Muscle layer of colon (tissue), 2 donors: ENCODE measurements around the gene FBXO3.

Source experiments
- H3K27ac ChIP-seq: one replicate; pipeline ENCODE4 v1.7.0; 2013; ENCODE audit warnings: low read depth, mild to moderate bottlenecking, low read length, moderate library complexity
- H3K27me3 ChIP-seq, 2 donors: one replicate each; pipeline ENCODE4 v1.7.0; 2013; ENCODE audit warnings: low read length in 2 of 2, mild to moderate bottlenecking in 2 of 2; ENCODE audit not compliant: insufficient read depth in 2 of 2, control insufficient read depth in 1 of 2
- H3K36me3 ChIP-seq: one replicate; pipeline ENCODE4 v1.7.0; 2013; ENCODE audit warnings: mild to moderate bottlenecking, low read length; ENCODE audit not compliant: insufficient read depth
- H3K4me1 ChIP-seq: one replicate; pipeline ENCODE4 v1.7.0; 2013; ENCODE audit warnings: mild to moderate bottlenecking, low read length; ENCODE audit not compliant: insufficient read depth
- H3K4me3 ChIP-seq, 2 donors: one replicate each; pipeline ENCODE4 v1.7.0; 2013; ENCODE audit warnings: low read length in 2 of 2, low read depth in 1 of 2, mild to moderate bottlenecking in 1 of 2, moderate library complexity in 1 of 2
- H3K9ac ChIP-seq: one replicate; pipeline ENCODE4 v1.7.0; 2013; ENCODE audit warnings: low read length
- H3K9me3 ChIP-seq: one replicate; pipeline ENCODE4 v1.7.0; 2013; ENCODE audit warnings: mild to moderate bottlenecking, low read length
- donor health status: abdominal sarcoma.
- donor health status: Adenocarcinoma of cecum.

The FBXO3 gene

DNA sequence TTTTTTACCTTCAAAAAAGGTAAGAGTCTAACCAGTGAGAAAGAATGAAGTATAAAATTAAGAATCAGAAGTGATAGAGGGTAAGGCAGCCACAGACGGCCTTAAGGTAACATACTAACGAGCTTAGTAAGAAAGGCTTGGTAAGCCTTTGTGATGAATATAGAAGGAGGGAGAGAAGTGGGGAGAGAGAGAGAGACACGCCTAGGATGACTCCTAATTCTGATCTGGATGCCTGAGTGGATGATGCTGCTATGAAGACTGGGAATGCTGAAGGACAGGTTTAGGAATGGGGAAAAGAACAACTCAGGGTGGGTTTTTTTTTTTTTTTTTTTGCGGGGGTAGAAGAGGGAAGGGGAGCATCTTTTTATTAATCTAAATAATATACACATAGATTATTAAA, 4.8 kb downstream of the FBXO3 start:
- Histone ChIP-seq H3K9me3 (no peaks in the 10 kb centered on the region), H3K27ac (no peak overlapping the region), H3K36me3 (peaks cover 24% of the 10 kb centered on the region), H3K4me1 (peaks cover 24% of the 10 kb centered on the region), H3K4me3 (no peak overlapping the region), H3K9ac (no peak overlapping the region), H3K27me3 (no peaks in the 10 kb centered on the region)

DNA sequence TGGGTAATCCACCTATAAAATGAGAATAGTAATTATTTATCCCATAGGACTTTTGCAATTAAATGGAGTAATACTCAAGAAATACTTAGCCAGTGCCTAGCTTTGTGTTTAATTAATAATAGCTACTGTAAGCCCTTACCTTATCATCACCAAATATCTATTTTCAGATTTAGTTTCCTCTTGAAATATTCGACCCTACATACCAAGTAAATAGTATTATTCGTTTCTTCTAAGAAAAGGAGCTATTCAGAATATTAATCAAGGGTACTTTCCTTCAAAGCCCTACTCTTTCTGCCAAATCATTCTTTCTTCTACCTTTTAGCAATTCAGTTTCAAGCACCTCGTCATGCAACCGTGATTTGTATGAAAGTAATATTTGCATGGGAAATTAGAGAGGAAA, 6.7 kb downstream of the FBXO3 start:
- Histone ChIP-seq H3K27me3 (no peaks in the 10 kb centered on the region), H3K9ac (no peak overlapping the region), H3K36me3 (peaks cover 35% of the 10 kb centered on the region), H3K27ac (no peak overlapping the region), H3K4me1 (peaks cover 13% of the 10 kb centered on the region), H3K4me3 (no peak overlapping the region), H3K9me3 (no peaks in the 10 kb centered on the region)

DNA sequence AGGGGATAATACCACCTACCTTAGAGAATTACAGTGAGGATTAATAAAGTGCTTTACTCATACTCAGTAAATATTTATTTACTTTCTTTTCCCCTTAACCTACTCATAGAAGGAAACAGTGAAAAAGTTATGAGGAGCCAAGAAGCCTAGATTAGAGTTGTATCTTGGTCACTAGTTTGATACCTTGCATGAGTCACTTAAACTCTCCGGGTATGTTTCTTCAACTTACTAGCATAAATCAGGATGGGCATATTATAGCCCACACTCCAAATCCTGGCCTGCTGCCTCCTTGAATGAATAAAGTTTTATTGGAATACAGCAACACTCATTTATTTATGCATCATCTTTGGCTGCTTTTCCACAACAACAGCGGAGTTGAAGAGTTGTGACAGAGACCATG, 8.2 kb downstream of the FBXO3 start:
- H3K9ac ChIP-seq = no peak overlapping the region
- H3K4me1 ChIP-seq = no peaks in the 10 kb centered on the region
- H3K9me3 ChIP-seq = no peaks in the 10 kb centered on the region
- H3K36me3 ChIP-seq = peaks cover 35% of the 10 kb centered on the region
- H3K27ac ChIP-seq = no peak overlapping the region
- H3K27me3 ChIP-seq = no peaks in the 10 kb centered on the region
- no peak overlapping the region for H3K4me3 ChIP-seq

DNA sequence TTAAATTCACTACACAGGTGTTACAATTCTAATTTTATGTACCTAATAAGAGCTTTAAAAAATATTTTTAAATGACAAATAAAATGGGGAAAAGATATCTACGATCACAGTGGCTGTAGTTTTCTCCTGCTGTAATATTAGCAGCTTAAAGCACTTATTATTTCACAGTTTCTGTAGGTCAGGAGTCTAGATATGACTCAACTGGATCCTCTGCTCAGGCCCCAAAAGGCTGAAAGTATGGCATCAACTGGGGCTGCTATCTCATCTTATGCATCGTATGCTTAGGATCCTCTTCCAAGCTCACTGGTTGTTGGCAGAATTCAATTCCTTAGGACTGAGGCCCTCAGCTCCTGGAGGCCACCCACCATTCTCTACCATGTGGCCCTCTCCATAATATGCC, 12.8 kb downstream of the FBXO3 start:
- Histone ChIP-seq H3K36me3 (peaks cover 38% of the 10 kb centered on the region), H3K9me3 (no peaks in the 10 kb centered on the region), H3K27ac (no peak overlapping the region), H3K4me3 (no peak overlapping the region), H3K9ac (no peak overlapping the region), H3K27me3 (no peaks in the 10 kb centered on the region), H3K4me1 (no peaks in the 10 kb centered on the region)

DNA sequence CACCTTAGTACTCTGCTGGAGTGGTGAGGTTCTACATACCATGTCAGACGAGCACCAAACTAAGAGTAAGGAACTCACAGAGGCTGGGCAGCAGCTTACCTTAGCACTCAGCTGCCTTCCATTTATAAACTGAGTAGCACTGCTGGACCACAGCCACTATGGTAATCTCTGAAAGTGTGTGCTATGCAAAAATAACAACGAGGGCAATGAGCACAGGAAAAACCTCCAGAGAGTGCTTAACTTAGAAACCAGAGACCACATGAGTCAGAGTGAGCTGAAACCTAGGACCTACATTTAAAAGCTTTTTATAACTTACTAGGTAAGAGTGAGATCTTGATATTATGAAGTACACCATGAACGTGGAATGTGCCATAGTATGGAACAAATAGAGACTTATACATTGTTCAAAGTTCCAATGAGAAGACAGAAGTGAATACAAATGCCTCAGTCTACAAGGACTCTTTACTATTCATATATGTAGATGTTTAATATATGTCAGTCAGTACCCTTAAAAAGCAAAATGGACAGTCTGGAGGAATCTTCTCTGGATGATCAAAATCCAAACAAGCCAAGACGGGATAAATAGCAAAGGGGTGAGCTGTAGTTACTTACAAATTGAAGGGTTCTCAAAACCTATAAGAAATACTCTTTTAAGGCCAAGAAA, 20.9 kb downstream of the FBXO3 start:
- Histone ChIP-seq H3K27ac (no peak overlapping the region), H3K27me3 (no peaks in the 10 kb centered on the region), H3K4me3 (no peak overlapping the region), H3K36me3 (peaks cover 36% of the 10 kb centered on the region), H3K9ac (no peak overlapping the region), H3K4me1 (no peaks in the 10 kb centered on the region), H3K9me3 (no peaks in the 10 kb centered on the region)

DNA sequence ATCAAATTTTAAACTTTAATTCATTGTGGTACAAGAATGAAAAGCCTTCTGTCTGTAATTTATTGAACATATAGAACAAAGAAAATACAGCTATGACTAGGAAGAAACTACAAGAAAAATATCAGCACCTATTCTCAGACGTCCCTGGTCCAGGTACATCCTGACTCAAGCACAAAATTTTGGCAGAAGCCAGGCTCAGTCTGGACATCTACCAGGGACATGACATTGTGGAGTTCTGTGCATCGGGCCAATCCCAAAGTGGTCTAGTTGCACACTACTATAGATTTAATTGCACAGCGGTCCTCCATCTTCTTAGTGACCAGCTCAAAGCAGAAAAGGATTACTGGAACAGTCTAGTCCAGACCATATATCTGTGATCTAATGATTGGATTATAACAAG, 22.4 kb downstream of the FBXO3 start:
- no peak overlapping the region for H3K4me3 ChIP-seq
- peaks cover 36% of the 10 kb centered on the region for H3K36me3 ChIP-seq
- no peak overlapping the region for H3K9ac ChIP-seq
- no peak overlapping the region for H3K27ac ChIP-seq
- H3K27me3 ChIP-seq = no peaks in the 10 kb centered on the region
- H3K9me3 ChIP-seq = no peaks in the 10 kb centered on the region
- H3K4me1 ChIP-seq = peaks cover 7% of the 10 kb centered on the region

DNA sequence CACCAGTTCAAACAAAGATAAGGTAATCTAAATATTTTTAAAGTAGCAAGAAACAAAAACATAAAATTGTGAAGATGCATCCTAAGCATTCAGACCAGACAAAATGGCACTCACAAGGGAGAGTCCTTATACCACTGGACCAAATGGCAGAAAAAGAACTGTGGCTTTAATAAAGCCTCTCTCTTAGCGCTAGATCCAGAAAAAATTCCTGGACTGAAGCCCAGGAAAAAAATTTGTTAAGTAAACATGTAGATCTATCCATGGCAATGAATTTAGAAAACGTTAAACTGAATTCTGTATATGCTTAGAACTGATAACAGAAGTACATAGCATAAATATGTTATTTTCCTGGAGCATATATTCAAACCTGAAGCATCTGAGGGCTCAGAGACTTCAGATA, 26.3 kb downstream of the FBXO3 start:
- peaks cover 7% of the 10 kb centered on the region for H3K4me1 ChIP-seq
- H3K27ac ChIP-seq = no peak overlapping the region
- no peak overlapping the region for H3K9ac ChIP-seq
- peaks cover 21% of the 10 kb centered on the region for H3K36me3 ChIP-seq
- H3K9me3 ChIP-seq = no peaks in the 10 kb centered on the region
- no peaks in the 10 kb centered on the region for H3K27me3 ChIP-seq
- H3K4me3 ChIP-seq = no peak overlapping the region

DNA sequence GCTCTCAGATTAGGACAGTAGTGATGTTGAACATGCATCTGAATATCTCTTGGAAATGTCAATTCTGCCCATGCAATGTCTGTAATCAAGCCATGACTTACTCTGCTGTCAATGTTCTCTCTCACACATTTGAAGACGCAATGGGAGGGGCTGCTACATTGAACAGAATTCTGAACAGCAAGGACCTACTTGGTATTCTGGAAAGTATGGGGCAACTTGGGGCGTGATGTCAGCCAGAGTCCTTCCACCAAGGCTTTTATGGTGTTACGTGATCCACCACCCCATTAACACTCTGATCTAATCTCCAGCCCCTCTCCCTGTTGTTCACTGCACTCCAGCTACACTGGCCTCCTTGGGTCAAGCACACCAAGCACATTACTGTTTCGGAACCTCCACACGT, 31.0 kb downstream of the FBXO3 start:
- H3K27me3 ChIP-seq = no peaks in the 10 kb centered on the region
- no peaks in the 10 kb centered on the region for H3K9me3 ChIP-seq
- H3K36me3 ChIP-seq = peaks cover 22% of the 10 kb centered on the region
- no peak overlapping the region for H3K4me3 ChIP-seq
- peaks cover 6% of the 10 kb centered on the region for H3K4me1 ChIP-seq
- H3K27ac ChIP-seq = no peak overlapping the region
- no peak overlapping the region for H3K9ac ChIP-seq

DNA sequence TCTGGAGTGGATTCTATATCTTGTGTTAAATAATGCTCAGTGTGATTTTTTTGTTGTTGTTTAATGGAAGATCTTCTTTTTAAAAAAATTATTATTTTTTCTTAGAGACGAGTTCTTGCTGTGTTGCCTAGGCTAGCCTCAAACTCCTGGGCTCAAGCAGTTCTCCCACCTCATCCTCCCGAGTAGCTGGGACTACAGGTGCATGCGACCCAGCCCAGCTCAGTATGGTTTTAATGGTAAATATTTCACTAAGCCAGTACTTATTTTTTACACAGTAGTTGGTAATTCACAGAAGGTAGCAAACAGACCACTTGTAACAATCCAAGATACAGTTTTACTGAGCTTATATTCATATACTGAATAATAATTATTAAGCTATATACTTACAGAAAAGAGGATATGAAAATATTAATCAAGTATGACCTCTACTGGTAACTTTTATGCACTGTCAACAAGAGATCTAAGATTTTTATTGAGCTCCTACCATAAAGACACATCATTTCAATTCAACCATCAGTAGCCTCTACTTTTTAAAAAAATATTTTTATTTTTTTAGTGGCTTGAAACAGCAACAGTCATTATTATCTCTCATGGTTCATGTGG, 32.0 kb downstream of the FBXO3 start:
- no peak overlapping the region for H3K4me3 ChIP-seq
- peaks cover 22% of the 10 kb centered on the region for H3K36me3 ChIP-seq
- H3K27me3 ChIP-seq = no peaks in the 10 kb centered on the region
- H3K27ac ChIP-seq = no peak overlapping the region
- no peaks in the 10 kb centered on the region for H3K9me3 ChIP-seq
- H3K9ac ChIP-seq = no peak overlapping the region
- H3K4me1 ChIP-seq = peaks cover 3% of the 10 kb centered on the region

DNA sequence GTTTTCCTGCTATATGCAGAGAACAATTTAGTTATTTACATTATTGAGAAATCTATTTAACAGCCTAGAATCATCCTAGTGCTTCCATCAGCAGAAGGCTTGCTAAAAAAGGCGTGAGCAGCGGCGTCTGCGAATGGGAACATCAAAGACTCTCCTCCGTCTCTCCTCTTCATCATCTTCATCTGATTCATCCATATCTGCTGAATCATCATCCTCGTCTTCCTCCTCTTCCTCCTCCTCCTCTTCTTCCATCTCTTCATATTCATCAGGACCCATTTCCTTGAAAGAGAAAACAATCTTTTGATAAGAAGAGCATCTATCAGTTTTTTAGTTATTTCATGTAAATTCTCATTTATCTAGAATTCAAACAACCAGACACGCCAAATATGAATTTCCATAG, 32.5 kb downstream of the FBXO3 start:
- Histone ChIP-seq H3K4me1 (peaks cover 9% of the 10 kb centered on the region), H3K27me3 (no peaks in the 10 kb centered on the region), H3K4me3 (no peak overlapping the region), H3K9ac (no peak overlapping the region), H3K36me3 (peaks cover 20% of the 10 kb centered on the region), H3K9me3 (no peaks in the 10 kb centered on the region), H3K27ac (no peak overlapping the region)

DNA sequence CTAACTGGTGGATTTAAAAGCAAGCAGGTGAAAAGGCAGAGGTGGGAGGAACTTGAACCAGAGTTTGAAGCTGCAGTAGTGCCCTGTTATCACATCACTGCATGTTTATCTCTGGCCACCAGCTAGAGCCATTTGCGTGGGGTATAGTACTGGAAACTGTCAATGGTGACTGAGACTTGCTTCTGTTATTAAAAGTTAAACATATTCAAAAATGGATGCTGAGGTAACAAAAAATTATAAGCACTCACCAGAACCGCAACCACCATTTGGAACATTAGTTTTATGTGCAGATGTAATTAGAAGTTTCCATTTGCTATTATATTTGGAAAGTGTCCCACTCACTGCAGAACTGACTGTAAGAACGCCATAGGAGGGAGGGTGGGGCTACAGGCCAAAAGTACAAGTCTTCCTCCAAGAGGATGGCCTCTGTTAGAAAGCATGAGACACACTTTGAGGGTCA, 36.9 kb downstream of the FBXO3 start:
- Histone ChIP-seq H3K9me3 (no peaks in the 10 kb centered on the region), H3K4me1 (peaks cover 26% of the 10 kb centered on the region), H3K9ac (no peak overlapping the region), H3K27me3 (no peaks in the 10 kb centered on the region), H3K27ac (no peak overlapping the region), H3K4me3 (no peak overlapping the region), H3K36me3 (peaks cover 3% of the 10 kb centered on the region)
